ENCODE data around the gene PTCD2.
"Not testable (repeated sequence)": the region's sequence is repeated elsewhere in the genome, so short reads cannot be mapped to it uniquely, and the experiment has no call there.

Gene PTCD2

DNA sequence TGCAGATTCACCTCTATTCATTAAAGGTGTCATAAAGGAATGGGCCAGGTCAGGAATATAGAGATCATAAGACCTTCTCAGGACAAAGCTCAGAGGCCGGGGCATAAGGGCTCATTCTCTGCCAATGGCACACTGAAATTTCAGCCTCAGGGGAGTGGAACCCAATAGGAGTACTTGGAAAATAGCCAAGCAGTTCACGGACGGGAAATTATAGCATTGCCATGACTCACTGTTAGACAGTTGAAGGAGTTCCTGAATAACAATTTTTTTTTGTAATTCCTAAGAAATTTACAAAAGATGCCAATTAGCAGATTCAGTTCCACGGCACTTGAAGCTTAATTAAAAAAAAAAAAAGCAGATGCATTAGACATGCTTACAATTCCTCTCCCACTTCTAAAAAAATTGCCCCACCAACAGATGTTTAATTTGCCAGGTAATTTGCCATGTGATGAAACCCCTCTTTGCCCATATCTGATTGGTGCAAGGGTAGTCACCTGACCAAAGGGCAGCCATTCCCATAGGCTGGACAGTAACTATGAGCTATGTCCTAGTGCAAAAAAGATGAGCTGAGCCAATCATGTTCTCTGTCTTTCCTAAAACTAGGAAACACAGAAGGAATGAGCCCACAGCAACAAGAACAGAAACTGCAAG, 58.6 kb downstream of the PTCD2 start:
- DNase-seq: no peak

DNA sequence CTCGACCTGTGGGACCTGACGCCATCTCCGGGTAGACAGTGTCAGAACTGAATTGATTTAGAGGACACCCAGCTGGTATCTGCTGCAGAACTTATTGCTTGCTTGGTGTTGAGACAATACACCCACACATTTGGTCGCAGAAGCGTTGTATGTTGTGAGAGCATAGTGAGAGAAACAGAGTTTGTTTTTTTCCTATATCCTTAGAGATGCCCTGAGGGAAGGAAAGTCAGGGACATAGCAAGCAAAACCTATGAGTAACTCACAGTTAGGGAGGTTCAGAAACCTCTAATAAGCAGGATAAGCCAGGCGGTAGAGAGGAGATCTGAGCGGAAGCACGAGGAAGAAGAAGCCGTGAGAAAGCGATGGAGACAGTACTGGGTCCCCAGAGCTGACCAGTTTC, 59.8 kb downstream of the PTCD2 start:
- no peak for DNase-seq

DNA sequence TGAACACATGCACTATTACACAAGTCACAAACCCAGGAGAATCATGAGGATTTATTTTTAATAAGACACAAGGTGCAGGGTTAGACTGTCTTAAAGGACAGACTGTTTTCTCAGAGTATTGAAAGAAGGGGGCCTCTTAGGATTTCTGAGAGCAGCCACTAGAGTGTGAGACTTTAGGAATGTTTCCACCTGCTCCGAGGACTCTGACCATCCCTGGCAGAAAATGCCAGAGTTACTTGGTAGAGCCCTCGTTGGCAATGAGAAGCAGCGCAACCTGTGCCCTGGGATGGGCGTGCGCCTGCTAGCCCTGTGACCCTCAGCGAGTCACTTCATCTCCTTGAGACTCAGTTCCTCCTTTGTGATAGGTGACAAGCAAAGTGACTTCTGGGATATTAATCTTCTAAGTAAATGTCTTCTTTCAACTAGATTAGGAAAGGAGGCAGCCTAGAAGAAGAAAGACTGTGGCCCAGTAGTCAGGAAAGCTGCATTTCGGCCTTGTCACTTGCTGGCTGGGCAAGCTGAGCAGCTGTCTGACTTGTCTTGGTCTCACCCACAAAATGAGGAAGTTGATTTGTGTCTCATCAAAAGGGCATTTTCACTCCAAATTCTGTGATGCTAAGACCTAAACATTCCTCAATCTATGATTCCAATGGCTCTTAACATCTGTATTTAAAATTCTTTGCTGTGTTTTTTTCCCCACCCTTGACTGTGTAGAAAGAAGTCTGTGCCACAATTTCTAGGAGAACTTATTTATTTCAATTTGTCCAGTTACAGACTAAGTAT, 60.5 kb downstream of the PTCD2 start:
- no peak for DNase-seq

DNA sequence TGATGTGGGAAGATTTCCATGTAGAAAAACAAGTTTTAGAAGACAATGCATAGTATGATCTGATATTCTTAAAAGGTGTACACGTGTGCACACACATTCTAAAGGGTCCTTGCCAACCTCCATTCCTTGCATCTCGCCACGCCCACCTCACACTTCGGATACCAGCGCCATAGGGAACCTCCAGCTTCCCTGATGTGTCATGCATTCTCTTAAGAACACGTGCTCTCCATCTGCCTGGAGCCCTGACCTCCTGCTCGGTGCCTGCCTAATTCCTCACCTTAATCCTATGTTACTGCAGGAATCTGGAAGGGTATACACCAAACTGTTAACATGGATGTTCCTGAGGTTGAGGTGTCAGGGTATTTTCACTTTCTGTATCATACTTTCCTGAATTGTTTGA, 63.1 kb downstream of the PTCD2 start:
- no peak for DNase-seq

DNA sequence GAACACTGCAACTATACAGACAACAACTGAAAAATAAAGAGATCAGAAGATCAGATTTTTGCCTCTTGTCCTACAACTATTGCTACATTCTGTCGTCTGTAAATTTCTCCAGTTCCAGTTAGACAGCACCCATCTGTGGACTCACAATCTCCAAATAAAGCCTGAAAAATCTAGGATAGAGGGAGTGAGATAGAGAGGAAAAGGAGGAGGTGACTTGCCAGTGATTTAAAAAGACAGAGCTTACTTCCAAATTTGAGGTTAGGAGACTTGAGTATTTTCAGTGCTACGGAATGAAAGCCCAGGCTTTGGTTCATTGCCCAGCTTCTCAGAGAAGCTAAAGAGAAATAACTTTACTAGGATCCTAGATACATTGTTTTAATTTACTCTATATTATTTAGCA, 63.6 kb downstream of the PTCD2 start:
- DNase-seq: no peak

DNA sequence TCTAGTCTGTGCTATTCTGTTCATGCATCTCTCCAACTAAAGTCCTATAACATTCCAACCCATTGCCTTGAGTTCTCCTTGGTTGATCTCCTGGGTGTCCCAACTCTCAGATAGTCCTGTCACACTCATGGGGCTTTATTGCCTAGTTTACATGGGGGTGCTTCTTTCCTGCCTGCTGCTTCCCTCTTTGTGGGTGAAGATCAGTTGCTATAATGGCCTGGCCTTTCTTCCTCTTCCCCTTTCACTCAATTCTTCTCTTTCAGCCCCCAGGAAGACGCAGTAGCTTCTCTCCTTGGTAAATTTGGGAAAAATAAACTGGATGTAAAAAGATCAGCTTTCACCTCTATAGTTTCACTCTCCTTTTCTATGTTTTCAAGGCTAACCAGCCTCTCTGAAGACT, 66.5 kb downstream of the PTCD2 start:
- no peak for DNase-seq

DNA sequence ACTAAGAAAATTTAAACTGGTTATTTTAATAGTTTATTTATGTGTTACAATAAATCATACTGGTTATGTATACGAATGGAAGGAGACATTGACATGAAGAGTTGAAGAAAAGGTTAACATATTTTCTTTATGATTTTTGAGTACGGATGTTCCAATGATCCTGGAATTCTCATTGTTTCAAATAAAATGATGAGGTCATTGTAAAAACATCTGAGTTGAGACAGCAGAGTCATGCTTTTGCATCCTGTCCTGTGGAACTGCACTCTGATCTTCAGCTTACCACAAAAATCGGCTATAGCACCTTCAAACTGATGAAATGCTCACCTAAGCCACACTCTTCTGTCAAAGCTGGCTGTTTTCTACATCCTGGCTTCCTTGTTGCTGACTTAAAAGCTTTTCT, 67.8 kb downstream of the PTCD2 start:
- no peak for DNase-seq

DNA sequence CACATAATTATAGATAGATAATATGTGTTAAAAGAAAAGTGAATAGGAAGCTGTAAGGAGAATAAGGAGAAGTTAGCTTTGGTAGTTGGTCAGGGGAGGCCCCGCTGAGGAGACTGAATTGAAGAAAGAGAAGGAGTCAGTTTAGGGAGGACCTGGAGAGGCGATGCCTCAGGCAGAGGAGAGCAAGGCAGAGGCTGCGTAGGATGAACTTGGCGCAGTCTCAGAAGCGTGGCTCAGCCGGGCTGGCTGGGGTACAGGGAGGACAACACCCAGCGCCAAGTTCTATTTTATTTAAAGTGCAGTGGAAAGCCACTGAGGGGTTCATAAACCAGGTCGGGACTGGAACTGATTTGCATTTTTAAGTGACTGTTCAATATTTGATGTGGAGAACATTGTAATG, 68.5 kb downstream of the PTCD2 start:
- no peak for DNase-seq

DNA sequence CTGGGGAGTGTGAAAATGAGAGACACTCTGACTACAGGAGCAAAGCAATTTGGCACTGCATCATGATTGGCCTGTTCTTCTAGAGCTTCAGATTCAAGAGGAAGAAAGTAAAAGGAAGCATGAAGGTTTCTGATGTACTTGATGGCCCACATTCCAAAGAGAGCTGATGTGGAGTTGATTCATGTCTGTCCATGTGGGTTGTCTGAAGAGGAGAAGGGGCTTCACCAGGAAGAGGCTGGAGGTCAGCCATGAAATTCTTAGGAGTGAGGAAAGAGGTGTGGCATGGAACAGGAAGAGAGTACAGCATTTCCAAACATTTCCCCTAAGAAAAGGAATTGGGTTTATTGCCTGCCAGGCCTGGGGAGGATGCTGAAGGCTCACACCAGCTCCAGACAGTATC, 70.7 kb downstream of the PTCD2 start:
- no peak for DNase-seq

DNA sequence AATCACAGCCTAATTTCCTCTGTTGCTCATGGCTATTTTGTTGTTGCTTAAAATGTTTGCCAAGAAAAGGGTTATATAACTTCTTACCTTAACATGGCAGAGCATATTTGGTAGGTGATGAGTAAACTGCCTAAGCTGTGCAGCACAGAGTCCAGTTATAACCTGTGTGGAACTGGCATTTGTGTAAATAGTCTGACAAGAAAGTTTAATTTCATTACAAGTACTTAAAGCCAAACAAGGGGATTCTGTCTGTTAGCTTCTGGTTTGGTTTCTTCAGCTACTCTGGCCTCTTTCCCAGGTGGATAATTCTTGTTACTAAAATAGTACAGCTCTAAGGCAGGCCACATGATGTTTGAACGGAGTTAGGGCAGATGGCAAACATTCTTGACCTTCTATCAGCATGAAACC, 72.2 kb downstream of the PTCD2 start:
- no peak for DNase-seq

DNA sequence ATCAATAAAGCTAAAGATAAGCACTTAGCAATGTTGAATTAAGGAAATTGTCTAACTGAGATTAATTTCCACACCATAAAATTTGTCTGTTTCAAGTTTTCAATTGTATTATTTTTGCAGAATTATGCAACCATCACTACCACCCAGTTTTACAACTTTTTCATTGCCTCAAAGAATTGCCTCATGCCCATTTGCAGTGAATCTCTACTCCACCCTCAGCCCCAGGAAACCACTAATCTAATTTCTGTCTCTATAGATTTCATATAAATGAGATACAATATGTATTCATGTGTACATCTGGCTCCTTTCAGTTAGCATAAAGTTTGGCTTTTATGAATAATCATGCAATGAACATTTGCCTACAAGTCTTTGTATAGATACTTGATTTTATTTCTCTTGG, 72.9 kb downstream of the PTCD2 start:
- DNase-seq: no peak

DNA sequence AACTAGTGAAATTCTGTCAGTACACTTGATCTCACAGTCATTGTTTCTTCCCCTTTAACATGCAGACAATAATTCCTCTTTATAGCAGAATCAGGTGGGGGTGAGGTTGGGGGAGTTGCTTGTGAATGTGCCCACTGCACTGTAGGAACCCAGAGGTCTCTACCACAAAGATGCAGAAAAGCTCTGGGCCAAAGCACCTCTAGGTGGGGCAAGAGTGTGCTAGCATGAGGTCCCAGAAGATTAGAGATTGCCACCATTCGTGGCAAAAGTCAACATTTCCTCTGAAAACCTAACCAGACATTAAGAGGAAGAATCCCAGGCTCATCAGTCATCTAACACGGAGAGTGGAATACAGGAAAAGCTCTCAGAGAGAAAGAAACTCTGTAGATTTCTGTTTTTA, 74.5 kb downstream of the PTCD2 start:
- DNase-seq: no peak

DNA sequence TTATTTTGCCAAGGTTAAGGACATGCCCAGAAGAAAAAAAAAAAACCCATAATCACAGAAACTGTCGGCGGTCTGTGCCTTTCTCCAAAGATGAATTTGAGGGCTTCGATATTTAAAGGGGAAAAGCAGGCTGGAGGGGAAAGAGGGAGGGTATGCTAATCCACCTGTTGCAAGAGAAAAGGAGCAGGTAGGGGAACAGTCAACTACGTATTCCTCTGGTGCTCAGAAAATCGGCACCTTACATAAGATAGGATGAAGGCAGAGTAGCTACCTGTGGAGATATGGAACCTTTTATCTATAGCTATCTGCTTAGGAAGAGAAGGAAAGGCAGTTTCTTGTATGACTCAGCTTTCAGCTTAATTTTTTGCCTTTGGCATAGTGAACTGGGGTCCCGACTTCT, 77.7 kb downstream of the PTCD2 start:
- DNase-seq: no peak

DNA sequence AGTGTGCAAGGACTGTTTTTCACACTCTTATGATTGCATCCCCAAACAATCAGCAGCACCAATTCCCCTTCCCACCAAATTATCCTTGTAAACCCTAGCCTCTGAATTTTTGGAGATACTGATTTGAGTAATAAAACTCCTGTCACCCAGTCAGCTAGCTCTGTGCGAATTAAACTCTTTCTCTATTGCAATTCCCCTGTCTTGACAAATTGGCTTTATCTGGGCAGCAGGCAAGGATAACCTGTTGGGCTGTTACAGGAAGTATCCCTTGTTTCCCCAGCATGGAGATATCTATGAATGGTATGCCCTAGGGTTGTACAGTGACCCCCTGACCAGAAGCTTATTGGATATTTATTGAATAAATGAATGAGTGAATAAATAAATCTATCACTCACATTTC, 80.8 kb downstream of the PTCD2 start:
- DNase-seq: no peak

DNA sequence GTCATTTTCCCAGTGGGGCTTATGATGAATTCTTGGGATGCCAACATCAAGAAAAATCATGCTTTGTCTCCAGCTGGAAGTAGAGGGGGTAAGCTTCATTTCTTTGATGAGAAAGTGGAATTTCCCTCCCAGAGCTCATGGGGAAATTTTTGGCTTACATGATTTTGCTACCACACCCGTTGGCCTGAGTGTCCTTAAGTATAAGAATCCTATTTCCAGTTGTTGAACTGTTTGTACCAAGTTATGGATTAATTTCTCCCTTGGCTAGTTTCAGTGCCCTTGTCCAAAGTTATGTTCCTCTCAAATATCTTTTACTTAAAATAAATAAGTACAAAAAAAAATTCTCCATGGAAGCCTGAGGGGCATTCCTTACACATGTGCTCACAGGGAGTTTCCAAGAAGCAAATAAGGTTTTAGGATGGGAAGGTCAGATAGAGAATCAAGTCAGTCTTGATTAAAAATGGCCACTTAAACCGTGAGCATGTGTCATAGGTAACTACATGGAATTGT, 82.3 kb downstream of the PTCD2 start:
- DNase-seq: no peak

DNA sequence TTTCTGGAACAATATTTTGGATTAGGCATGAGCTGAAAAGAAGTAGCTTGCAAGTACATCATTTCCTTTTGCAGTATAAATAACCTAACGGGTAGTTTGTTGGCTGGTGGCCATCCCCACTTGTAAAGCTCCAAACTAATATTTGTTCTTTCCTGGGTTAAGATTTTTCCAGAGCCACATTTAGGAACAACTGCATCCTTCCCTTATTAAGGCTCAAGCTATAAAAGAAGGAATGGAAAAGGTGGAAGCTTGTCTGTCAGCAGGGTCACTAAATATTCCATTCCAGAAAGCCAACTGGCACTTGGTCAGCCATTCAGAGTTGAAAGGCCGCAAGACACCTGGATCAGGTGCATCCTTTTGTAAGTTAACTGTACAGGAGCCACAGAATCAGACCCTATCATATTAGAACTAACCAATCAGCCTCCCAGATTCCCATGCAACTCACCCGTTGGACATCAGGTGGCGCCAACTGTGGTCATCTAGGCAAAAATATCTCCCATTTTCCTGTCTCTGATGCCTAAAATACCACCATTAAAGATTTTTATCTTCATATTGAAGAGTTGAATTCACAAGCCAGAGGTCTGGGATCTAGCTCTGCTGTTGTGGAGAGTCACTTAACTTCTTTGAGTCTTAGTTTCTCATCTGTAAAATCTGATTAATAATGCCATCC, 82.9 kb downstream of the PTCD2 start:
- no peak for DNase-seq

DNA sequence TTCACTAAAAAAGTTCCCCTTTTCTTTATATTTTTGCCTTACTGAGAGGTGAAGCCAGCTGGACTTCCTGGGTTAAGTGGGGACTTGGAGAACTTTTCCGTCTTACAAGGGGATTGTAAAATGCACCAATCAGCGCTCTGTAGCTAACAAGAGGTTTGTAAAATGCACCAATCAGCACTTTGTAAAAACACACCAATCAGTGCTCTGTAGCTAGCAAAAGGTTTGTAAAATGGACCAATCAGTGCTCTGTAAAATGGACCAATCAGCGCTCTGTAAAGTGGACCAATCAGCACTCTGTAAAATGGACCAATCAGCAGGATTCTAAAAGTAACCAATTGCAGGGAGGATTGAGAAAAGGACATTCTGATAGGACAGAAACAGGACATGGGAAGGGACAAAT, 84.6 kb downstream of the PTCD2 start:
- DNase-seq: not testable (repeated sequence)

DNA sequence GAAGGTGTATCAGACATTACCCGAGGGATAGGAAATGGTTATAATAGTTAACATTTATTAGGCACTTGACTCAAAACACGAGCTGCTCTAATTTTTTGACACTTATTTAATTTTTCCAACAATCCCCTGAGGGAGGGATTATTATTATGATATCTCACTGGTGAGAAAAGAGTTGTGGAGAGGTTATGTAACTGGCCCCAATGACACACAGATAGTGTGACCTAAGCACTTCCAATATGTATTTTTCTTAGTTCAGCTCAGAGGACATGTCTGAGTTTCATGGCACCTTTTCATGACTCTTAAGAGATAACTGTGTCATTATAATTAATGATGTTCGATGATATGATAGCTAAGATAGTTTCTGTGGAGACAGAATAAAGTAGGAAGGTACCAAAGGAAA, 86.9 kb downstream of the PTCD2 start:
- DNase-seq: no peak

DNA sequence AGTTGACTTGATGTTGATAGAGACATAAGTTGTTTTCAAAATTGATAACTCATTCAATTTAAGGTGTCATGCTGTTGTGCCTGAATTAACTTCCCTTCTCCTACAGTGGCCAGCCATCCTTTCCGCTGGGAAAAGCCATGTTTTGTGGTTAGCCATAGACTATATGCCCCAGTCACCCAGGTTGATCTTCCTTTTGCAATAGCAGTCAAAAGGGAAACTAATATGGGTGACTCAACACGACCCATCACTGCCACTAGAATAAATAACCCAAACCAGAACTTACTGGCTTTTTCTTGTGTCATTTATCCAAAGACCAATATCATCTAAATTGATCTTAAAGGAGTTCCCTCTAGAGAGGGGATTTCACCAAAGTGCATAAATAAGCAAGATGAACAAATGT, 87.4 kb downstream of the PTCD2 start:
- no peak for DNase-seq

DNA sequence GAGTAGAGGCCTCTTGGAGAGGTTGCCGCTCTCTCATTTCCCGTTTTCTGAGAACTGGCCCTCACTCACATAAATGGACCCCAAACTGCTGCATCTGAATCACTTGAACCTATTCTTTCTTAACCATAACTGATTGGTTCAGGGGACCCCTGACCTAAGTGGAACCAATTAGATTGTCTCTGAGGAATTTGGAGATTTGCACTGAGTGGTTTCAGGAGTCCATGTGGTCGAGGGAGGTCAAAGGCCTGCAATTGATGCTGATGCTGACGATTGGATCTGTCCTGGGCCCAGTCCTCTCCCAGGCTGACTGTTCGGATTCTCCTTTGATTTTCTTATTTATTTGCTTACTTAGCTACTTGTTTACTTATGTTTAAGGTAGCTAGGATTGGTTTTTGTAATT, 88.0 kb downstream of the PTCD2 start:
- no peak for DNase-seq

DNA sequence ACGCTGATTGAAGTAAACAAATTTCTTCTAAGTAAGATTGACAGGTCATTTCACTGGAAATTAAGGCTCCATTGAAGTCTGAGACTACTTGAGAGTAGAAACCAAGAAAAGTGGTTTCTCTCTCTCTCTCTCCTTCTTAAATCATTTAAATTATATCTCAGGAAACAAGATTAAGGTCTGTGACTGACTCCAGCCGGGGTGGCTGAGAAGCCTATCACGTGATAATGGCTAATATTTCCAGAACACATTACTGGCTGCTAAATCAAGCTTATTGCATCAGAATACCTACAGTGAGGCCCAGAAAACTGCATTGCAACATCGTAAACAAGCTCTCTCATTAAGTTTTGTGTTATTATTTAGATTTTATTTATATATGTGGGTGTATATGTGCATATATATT, 88.4 kb downstream of the PTCD2 start:
- DNase-seq: no peak

DNA sequence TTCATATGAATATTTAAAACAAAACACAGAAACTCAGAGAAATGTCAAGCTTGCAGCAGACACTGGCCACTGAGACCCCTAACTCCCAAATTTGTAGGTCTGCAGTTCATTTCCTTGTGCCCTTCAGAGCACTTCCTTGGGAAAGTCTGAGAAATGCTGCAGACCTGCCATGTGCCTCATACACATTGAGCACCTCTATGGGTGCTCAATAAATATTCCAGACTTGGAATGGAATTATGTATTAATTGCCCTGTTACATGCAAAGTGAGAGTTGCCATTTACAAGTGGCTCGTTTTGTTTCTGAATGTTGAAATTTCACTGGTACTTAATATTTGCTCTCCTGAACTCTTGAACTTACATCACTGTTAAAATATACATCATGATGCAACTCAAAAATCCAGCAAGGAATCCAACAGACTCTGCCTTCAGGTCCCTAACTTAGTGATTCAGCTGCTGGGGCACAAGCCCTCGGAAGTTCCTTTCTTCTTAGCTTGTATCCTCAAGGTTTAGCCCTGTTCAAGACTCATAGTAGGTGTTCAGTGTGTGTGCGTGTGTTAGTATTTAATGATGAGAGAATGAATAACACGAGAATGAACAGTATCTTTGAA, 90.6 kb downstream of the PTCD2 start:
- no peak for DNase-seq

Data from right kidney (tissue), 1 donor.